ENCODE measurements around the gene WDFY2.
A peak's percentile ranks its signal among the peaks of the same experiment; 100 is the strongest.

The WDFY2 gene

DNA sequence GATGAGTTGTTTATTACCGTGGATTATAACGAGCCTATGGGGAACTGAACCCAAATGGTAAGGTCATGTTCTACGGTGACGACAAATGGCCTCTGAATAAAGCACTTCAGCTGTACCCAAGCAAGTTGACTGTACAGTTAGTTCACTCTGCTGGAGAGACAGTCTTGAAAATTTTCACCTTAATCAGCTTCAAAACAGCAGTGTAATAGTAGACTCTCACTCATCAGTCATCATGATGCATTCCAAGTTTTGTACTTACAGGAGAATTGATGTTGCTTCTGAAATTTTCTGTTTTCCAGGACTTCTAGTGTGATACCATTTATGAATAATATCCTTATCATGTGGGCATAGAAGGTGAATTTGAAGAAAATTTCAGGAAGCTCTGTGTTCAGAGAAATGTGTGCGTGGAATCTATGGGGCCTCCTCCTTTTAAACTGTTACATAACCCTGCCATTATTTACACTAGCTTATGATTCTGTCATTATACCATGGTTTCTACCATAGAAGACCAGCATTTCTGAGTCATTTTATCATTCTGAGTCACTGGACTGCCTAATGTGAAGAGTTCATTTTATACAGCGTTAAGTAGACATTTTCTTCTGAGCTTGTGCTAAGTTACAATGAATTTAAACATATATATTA, 96.9 kb downstream of the WDFY2 start:
- DNase-seq (ENCODE audit: low read depth, low spot score) = peak; percentile 84
- TF ChIP-seq, protein P1, sequence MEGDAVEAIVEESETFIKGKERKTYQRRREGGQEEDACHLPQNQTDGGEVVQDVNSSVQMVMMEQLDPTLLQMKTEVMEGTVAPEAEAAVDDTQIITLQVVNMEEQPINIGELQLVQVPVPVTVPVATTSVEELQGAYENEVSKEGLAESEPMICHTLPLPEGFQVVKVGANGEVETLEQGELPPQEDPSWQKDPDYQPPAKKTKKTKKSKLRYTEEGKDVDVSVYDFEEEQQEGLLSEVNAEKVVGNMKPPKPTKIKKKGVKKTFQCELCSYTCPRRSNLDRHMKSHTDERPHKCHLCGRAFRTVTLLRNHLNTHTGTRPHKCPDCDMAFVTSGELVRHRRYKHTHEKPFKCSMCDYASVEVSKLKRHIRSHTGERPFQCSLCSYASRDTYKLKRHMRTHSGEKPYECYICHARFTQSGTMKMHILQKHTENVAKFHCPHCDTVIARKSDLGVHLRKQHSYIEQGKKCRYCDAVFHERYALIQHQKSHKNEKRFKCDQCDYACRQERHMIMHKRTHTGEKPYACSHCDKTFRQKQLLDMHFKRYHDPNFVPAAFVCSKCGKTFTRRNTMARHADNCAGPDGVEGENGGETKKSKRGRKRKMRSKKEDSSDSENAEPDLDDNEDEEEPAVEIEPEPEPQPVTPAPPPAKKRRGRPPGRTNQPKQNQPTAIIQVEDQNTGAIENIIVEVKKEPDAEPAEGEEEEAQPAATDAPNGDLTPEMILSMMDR (IDR thresholded peaks at IDR 0.05; ENCODE audit: low read depth, low read length) = no peak
- no peak overlapping the region for H3K4me3 ChIP-seq (ENCODE audit: low read depth, low read length)
- in situ Hi-C loops (cut with HindIII; ENCODE audit: low sequenced_read_pairs) = no loop called here

DNA sequence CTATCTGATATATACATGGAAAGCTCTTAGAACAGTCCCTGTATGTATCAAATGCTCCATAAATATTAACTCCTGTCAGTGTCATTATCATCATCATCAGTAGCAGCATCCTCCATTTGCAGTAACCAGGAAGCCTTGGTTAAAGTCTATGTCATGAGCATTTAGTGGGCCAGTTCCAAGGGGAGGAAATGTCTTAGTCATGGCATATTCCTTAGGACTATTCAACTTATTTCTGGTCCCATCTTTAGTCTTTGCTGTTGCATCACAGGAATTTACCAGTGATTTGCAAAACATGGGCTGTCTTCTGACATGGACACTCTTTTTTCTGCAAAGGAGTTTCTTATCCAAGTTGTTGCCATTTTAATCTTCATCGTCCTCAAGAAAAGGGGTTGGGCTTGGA, 98.4 kb downstream of the WDFY2 start:
- in situ Hi-C loops (cut with HindIII; ENCODE audit: low sequenced_read_pairs) = no loop called here
- TF ChIP-seq, protein P1 (IDR thresholded peaks at IDR 0.05; ENCODE audit: low read depth, low read length) = no peak
- H3K4me3 ChIP-seq (ENCODE audit: low read depth, low read length) = no peak overlapping the region
- no peak for DNase-seq (ENCODE audit: low read depth, low spot score)

GRCh38 chr13:51683597-51683996, 99.3 kb downstream of the WDFY2 start:
- TF ChIP-seq, protein P1 (IDR thresholded peaks at IDR 0.05; ENCODE audit: low read depth, low read length) = no peak
- in situ Hi-C loops (cut with HindIII; ENCODE audit: low sequenced_read_pairs) = no loop called here
- DNase-seq (ENCODE audit: low read depth, low spot score) = no peak
- no peak overlapping the region for H3K4me3 ChIP-seq (ENCODE audit: low read depth, low read length)

- TF ChIP-seq, protein P1 (IDR thresholded peaks at IDR 0.05; ENCODE audit: low read depth, low read length) = no peak
- in situ Hi-C loops (cut with HindIII; ENCODE audit: low sequenced_read_pairs) = no loop called here
- peak; percentile 60 for DNase-seq (ENCODE audit: low read depth, low spot score)
- no peak overlapping the region for H3K4me3 ChIP-seq (ENCODE audit: low read depth, low read length)
Observed at GRCh38 chr13:51684076-51684475, 99.8 kb downstream of the WDFY2 start.

GRCh38 chr13:51687947-51688714, 103.9 kb downstream of the WDFY2 start:
- no peak overlapping the region for H3K4me3 ChIP-seq (ENCODE audit: low read depth, low read length)
- TF ChIP-seq, protein P1 (IDR thresholded peaks at IDR 0.05; ENCODE audit: low read depth, low read length) = no peak
- no peak for DNase-seq (ENCODE audit: low read depth, low spot score)
- in situ Hi-C loops (cut with HindIII; ENCODE audit: low sequenced_read_pairs) = no loop called here

DNA sequence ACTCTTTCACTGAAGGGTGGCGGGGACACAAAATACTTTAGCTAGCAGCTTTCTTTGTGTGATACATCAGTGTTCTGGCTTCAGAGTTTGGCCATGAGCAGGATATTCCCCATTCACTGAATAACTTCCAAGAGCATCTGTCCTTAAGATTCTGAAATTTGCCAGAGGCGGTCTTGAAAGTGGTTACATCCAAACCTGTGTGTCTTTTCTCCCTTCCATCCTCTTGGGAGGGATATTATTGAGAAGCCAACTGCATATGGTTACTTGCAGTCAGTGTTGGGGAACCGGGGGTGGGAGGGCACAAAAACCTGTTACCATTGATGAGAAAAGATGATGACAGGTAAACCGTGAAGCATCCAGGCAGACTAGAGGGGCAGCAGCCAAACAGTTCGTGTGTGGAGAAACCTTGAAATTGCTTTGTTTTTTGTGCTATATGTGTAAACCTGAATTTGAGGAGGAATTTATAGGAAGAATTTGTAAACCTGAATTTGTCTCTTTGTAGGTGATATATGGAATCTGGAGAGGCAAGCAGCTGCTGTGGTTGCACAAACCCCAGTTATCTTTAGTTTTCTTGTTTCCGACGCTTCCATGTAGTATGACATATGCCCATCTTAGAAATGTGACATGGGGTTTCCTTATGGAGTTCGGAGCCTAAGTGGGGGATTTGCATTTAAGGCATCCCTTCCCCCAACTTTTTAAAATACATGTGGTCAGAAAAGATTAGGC, 104.8 kb downstream of the WDFY2 start:
- no peak overlapping the region for H3K4me3 ChIP-seq (ENCODE audit: low read depth, low read length)
- TF ChIP-seq, protein P1 (IDR thresholded peaks at IDR 0.05; ENCODE audit: low read depth, low read length) = no peak
- in situ Hi-C loops (cut with HindIII; ENCODE audit: low sequenced_read_pairs) = no loop called here
- DNase-seq (ENCODE audit: low read depth, low spot score) = no peak
